Mucosa of descending colon (tissue), 3 donors: ENCODE measurements around the gene MAPKAP1. TPM values are rescaled to one million over a fixed set of nuclear protein-coding genes. Genes with fewer than 3 reads are reported as not detected.

Experiments used
- ATAC-seq: fragments of 200-7000 bp; cut with Tn5 transposase; one replicate; pipeline ENCODE4 v1.9.1; 2020; ENCODE audit warnings: mild to moderate bottlenecking, moderate library complexity
- DNase-seq, 3 donors: peaks; one replicate each; pipeline ENCODE4 v3.0.0-alpha.2; 2020
- H3K36me3 ChIP-seq: fragments of 200-600 bp; one replicate; pipeline ENCODE4 v1.8.0; 2021; ENCODE audit warnings: low read depth, mild to moderate bottlenecking
- H3K4me1 ChIP-seq: fragments of 200-600 bp; one replicate; pipeline ENCODE4 v1.8.0; 2021; ENCODE audit warnings: low read depth, mild to moderate bottlenecking
- H3K4me3 ChIP-seq: fragments of 200-600 bp; one replicate; pipeline ENCODE4 v1.8.0; 2021; ENCODE audit warnings: mild to moderate bottlenecking
- H3K9me3 ChIP-seq: fragments of 200-600 bp; one replicate; pipeline ENCODE4 v1.8.0; 2021; ENCODE audit warnings: mild to moderate bottlenecking
- intact Hi-C, 2 donors: fragments of 100-400 bp; cut with DNase I in 1 of 2; cut with micrococcal nuclease in 1 of 2; formaldehyde crosslinking; loops; one replicate each; pipeline versions ENCODE4 v1.11.0 to v1.11.1; 2022; cut with DNase I, micrococcal nuclease
- total RNA-seq, 3 donors: library from RNA; stranded (reverse); fragmentation: NEBNext Ultra II Directional in 2 of 3; extraction: Animal tissue kit (Norgen Biotek cat#: 25700) in 2 of 3; gene quantifications; one replicate each; pipeline versions ENCODE4 v1.2.1 to v1.2.4, GENCODE V29; 2021 to 2023
- TF ChIP-seq, protein P1 (sequence below): fragments of 200-600 bp; IDR thresholded peaks from one replicate; pipeline ENCODE4 v1.8.0; 2022; ENCODE audit warnings: antibody characterized with exemption, mild to moderate bottlenecking
- donor health status: DM: no; HTN: no; CAD: no; lungs with moderate emphysema.
- donor health status: DM: no; HTN: no; CAD: no.
- donor health status: DM: no; HTN: yes; CAD: no.

MAPKAP1 gene
- total RNA-seq, 3 donors from 2014 or later = 73.2 to 98.4 (median 84.9) TPM

- peaks cover 11% of the 10 kb centered on the region for H3K4me1 ChIP-seq
- ATAC-seq (no peak), DNase-seq (no peak)
- H3K9me3 ChIP-seq = no peaks in the 10 kb centered on the region
- TF ChIP-seq, protein P1, sequence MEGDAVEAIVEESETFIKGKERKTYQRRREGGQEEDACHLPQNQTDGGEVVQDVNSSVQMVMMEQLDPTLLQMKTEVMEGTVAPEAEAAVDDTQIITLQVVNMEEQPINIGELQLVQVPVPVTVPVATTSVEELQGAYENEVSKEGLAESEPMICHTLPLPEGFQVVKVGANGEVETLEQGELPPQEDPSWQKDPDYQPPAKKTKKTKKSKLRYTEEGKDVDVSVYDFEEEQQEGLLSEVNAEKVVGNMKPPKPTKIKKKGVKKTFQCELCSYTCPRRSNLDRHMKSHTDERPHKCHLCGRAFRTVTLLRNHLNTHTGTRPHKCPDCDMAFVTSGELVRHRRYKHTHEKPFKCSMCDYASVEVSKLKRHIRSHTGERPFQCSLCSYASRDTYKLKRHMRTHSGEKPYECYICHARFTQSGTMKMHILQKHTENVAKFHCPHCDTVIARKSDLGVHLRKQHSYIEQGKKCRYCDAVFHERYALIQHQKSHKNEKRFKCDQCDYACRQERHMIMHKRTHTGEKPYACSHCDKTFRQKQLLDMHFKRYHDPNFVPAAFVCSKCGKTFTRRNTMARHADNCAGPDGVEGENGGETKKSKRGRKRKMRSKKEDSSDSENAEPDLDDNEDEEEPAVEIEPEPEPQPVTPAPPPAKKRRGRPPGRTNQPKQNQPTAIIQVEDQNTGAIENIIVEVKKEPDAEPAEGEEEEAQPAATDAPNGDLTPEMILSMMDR = no peak
- intact Hi-C loops = no loop called here
- no peaks in the 10 kb centered on the region for H3K36me3 ChIP-seq
- H3K4me3 ChIP-seq = no peak overlapping the region
Measured at GRCh38 chr9:125750627-125751011, 43.6 kb upstream of the MAPKAP1 start.

DNA sequence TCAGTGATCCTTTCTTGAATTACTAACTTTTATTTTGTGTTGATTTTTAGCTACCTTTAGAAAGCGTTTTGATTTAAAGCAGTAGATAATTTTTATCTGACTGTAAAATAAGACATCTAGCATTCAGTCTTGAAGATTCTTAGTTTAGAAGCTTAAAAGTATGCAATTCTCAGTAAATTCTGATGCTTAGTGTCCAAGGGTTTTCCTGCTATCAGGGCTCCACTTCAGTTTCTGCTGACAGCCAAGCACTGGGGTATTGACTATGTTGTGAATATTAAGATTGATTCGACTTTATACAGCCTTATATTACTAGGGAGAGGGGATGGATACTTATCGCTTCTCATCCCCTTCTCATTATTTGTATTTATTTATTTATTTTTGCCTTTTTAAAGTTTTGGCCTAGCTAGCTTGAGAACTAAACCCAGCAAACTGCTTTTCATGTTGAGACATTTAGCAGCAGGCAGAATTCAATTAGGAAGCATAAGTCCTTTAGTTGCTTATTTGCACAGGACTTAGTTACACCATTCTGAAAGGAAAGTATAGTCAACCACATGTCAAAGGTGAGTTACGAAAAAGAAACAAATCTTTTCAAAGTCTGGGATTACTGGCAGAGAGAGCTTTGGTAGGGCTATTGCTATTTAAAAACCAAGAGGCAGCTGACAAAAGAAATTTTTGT lies 43.1 kb upstream of the MAPKAP1 start:
- ATAC-seq (no peak), DNase-seq (no peak)
- H3K4me1 ChIP-seq = peaks cover 14% of the 10 kb centered on the region
- H3K9me3 ChIP-seq = no peaks in the 10 kb centered on the region
- no peak overlapping the region for H3K4me3 ChIP-seq
- TF ChIP-seq, protein P1 = no peak
- H3K36me3 ChIP-seq = no peaks in the 10 kb centered on the region
- intact Hi-C loops = loop anchor here in 1 of 2 donors (10.0 kb wide), 1 partner anchor 345 kb away; no protein-coding TSS in a partner anchor

DNA sequence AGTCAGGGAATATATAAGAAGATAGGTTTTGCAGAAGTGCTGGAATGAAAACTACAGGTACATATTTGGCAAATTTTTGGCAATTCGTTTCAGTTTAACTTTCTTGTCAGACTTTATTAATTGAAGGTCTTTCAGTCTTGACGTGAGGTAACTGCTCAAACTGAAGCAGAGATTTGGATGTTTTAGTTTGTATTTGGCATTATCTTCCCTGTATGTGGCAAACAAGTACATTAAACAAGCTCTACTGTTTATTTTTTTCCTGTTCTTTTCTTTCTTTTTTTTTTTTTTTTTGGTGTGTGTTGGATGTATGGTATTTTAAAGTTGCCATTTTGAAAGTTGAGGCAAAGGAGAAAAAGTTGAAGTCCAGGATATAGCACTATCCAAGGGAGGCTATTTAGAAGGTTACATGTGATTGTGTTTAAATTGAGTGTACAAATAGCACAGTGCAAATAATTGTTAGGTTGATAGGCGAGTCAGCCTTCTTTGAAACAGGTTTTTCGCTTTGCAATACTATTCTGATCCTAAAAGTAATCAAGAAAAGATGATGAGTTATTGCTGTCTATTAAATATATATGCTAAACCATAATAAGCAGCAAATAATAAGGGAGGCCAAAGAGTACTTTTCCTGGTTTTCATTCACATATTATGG lies 42.4 kb upstream of the MAPKAP1 start:
- no peak for DNase-seq
- Histone ChIP-seq H3K4me1 (peaks cover 14% of the 10 kb centered on the region), H3K4me3 (no peak overlapping the region), H3K9me3 (no peaks in the 10 kb centered on the region), H3K36me3 (no peaks in the 10 kb centered on the region)
- TF ChIP-seq, protein P1 = no peak
- intact Hi-C loops = loop anchor here in 1 of 2 donors (10.0 kb wide), 1 partner anchor 345 kb away; no protein-coding TSS in a partner anchor
- ATAC-seq = no peak

GRCh38 chr9:125748446-125749099 lies 41.6 kb upstream of the MAPKAP1 start:
- intact Hi-C loops = loop anchor here in 1 of 2 donors (10.0 kb wide), 1 partner anchor 344 kb away; no protein-coding TSS in a partner anchor
- no peaks in the 10 kb centered on the region for H3K9me3 ChIP-seq
- peak overlapping the region; percentile 51 for H3K4me3 ChIP-seq
- no peaks in the 10 kb centered on the region for H3K36me3 ChIP-seq
- no peak for ATAC-seq
- TF ChIP-seq, protein P1 = no peak
- peaks cover 14% of the 10 kb centered on the region for H3K4me1 ChIP-seq
- DNase-seq = peak in 2 of 3 donors; percentile 23 to 42

- intact Hi-C loops = loop anchor here in 1 of 2 donors (10.0 kb wide), 1 partner anchor 343 kb away; no protein-coding TSS in a partner anchor
- Histone ChIP-seq H3K4me3 (peak overlapping the region; percentile 51), H3K36me3 (no peaks in the 10 kb centered on the region), H3K4me1 (peaks cover 14% of the 10 kb centered on the region), H3K9me3 (no peaks in the 10 kb centered on the region)
- peak; percentile 47 to 68 (median 68) for DNase-seq
- no peak for ATAC-seq
- TF ChIP-seq, protein P1 = no peak
Measured at GRCh38 chr9:125747765-125748445, 40.9 kb upstream of the MAPKAP1 start.
